IPS-20b (cell line): ENCODE results near the gene POMGNT2.

Experiments
- H3K27ac ChIP-seq: one replicate; pipeline ENCODE4 v1.5.1; 2013; ENCODE audit warnings: low read length
- H3K27me3 ChIP-seq: 2 replicates; pipeline ENCODE4 v1.6.1; 2013; ENCODE audit warnings: mild to moderate bottlenecking, low read length, inconsistent platforms; ENCODE audit not compliant: insufficient read depth
- H3K36me3 ChIP-seq: 2 replicates; pipeline ENCODE4 v1.6.1; 2013; ENCODE audit warnings: low read depth, mild to moderate bottlenecking, inconsistent platforms, low read length, moderate library complexity; ENCODE audit not compliant: insufficient read depth
- H3K4me1 ChIP-seq: 2 replicates; pipeline ENCODE4 v1.6.1; 2013; ENCODE audit warnings: mild to moderate bottlenecking, control low read depth, inconsistent platforms, low read length, moderate library complexity; ENCODE audit not compliant: insufficient read depth
- H3K4me3 ChIP-seq: 2 replicates; pipeline ENCODE4 v1.5.1; 2013; ENCODE audit warnings: mild to moderate bottlenecking, low read length, inconsistent platforms
- H3K9ac ChIP-seq: 2 replicates; pipeline ENCODE4 v1.6.1; 2013; ENCODE audit warnings: low read depth, mild to moderate bottlenecking, inconsistent platforms, low read length, moderate library complexity
- H3K9me3 ChIP-seq: 2 replicates; pipeline ENCODE4 v1.6.1; 2013; ENCODE audit warnings: mild to moderate bottlenecking, low read depth, low read length, inconsistent platforms; ENCODE audit not compliant: insufficient read depth

Gene POMGNT2

GRCh38 chr3:43082457-43082856 lies 23.4 kb downstream of the POMGNT2 start:
- Histone ChIP-seq H3K9ac (no peak overlapping the region), H3K36me3 (peaks cover 21% of the 10 kb centered on the region), H3K27me3 (no peaks in the 10 kb centered on the region), H3K4me1 (no peaks in the 10 kb centered on the region), H3K27ac (no peak overlapping the region), H3K4me3 (no peak overlapping the region), H3K9me3 (peaks cover 10% of the 10 kb centered on the region; the same call in 1 of the 2 replicates)

GRCh38 chr3:43081796-43082195 lies 24.1 kb downstream of the POMGNT2 start:
- H3K27ac ChIP-seq = no peak overlapping the region
- H3K9ac ChIP-seq = no peak overlapping the region
- H3K9me3 ChIP-seq = peaks cover 10% of the 10 kb centered on the region; the same call in 1 of the 2 replicates
- no peaks in the 10 kb centered on the region for H3K27me3 ChIP-seq
- peaks cover 21% of the 10 kb centered on the region for H3K36me3 ChIP-seq
- no peak overlapping the region for H3K4me3 ChIP-seq
- no peaks in the 10 kb centered on the region for H3K4me1 ChIP-seq

GRCh38 chr3:43080726-43081568 lies 24.9 kb downstream of the POMGNT2 start:
- Histone ChIP-seq H3K9ac (no peak overlapping the region), H3K4me3 (no peak overlapping the region), H3K27ac (no peak overlapping the region), H3K4me1 (no peaks in the 10 kb centered on the region), H3K27me3 (no peaks in the 10 kb centered on the region), H3K36me3 (peaks cover 21% of the 10 kb centered on the region), H3K9me3 (peaks cover 10% of the 10 kb centered on the region; the same call in 1 of the 2 replicates)

- no peak overlapping the region for H3K9ac ChIP-seq
- peaks cover 10% of the 10 kb centered on the region; the same call in 1 of the 2 replicates for H3K9me3 ChIP-seq
- H3K27me3 ChIP-seq = no peaks in the 10 kb centered on the region
- no peak overlapping the region for H3K27ac ChIP-seq
- H3K4me1 ChIP-seq = no peaks in the 10 kb centered on the region
- peaks cover 21% of the 10 kb centered on the region for H3K36me3 ChIP-seq
- H3K4me3 ChIP-seq = no peak overlapping the region
Observed at GRCh38 chr3:43079536-43080332, 26.1 kb downstream of the POMGNT2 start.

- Histone ChIP-seq H3K9me3 (peaks cover 7% of the 10 kb centered on the region; the same call in 1 of the 2 replicates), H3K4me1 (no peaks in the 10 kb centered on the region), H3K27me3 (no peaks in the 10 kb centered on the region), H3K36me3 (peaks cover 21% of the 10 kb centered on the region), H3K27ac (no peak overlapping the region), H3K9ac (no peak overlapping the region), H3K4me3 (no peak overlapping the region)
Observed at GRCh38 chr3:43077707-43078106, 28.2 kb downstream of the POMGNT2 start.

- no peak overlapping the region for H3K9ac ChIP-seq
- no peak overlapping the region for H3K27ac ChIP-seq
- H3K4me1 ChIP-seq = no peaks in the 10 kb centered on the region
- no peak overlapping the region for H3K4me3 ChIP-seq
- peaks cover 7% of the 10 kb centered on the region; the same call in 1 of the 2 replicates for H3K9me3 ChIP-seq
- H3K36me3 ChIP-seq = peaks cover 21% of the 10 kb centered on the region
- H3K27me3 ChIP-seq = no peaks in the 10 kb centered on the region
Observed at GRCh38 chr3:43077261-43077660, 28.6 kb downstream of the POMGNT2 start.

- Histone ChIP-seq H3K36me3 (peaks cover 21% of the 10 kb centered on the region), H3K9me3 (peaks cover 5% of the 10 kb centered on the region; the same call in 1 of the 2 replicates)
Observed at GRCh38 chr3:43076857-43077256, 29.0 kb downstream of the POMGNT2 start.

GRCh38 chr3:43075904-43076661 lies 29.8 kb downstream of the POMGNT2 start:
- Histone ChIP-seq H3K9ac (no peak overlapping the region), H3K9me3 (no peaks in the 10 kb centered on the region), H3K4me3 (no peak overlapping the region), H3K27ac (no peak overlapping the region), H3K27me3 (no peaks in the 10 kb centered on the region), H3K4me1 (no peaks in the 10 kb centered on the region), H3K36me3 (peaks cover 21% of the 10 kb centered on the region)

More at GRCh38 chr3:43076857-43077256, 29.0 kb downstream of the POMGNT2 start:
- H3K9ac ChIP-seq = no peak overlapping the region
- no peaks in the 10 kb centered on the region for H3K27me3 ChIP-seq
- no peak overlapping the region for H3K27ac ChIP-seq
- no peaks in the 10 kb centered on the region for H3K4me1 ChIP-seq
- H3K4me3 ChIP-seq = no peak overlapping the region

- Histone ChIP-seq H3K9me3 (no peaks in the 10 kb centered on the region), H3K4me1 (no peaks in the 10 kb centered on the region), H3K36me3 (peaks cover 12% of the 10 kb centered on the region), H3K27me3 (no peaks in the 10 kb centered on the region), H3K27ac (no peak overlapping the region), H3K4me3 (no peak overlapping the region), H3K9ac (no peak overlapping the region)
Observed at GRCh38 chr3:43074901-43075689, 30.8 kb downstream of the POMGNT2 start.

- no peaks in the 10 kb centered on the region for H3K27me3 ChIP-seq
Observed at GRCh38 chr3:43074482-43074881, 31.4 kb downstream of the POMGNT2 start.

GRCh38 chr3:43073836-43074220 lies 32.1 kb downstream of the POMGNT2 start:
- Histone ChIP-seq H3K9me3 (no peaks in the 10 kb centered on the region), H3K4me1 (no peaks in the 10 kb centered on the region), H3K9ac (no peak overlapping the region), H3K4me3 (no peak overlapping the region), H3K27ac (no peak overlapping the region), H3K27me3 (no peaks in the 10 kb centered on the region), H3K36me3 (no peaks in the 10 kb centered on the region)

More at GRCh38 chr3:43074482-43074881, 31.4 kb downstream of the POMGNT2 start:
- H3K9ac ChIP-seq = no peak overlapping the region
- H3K4me3 ChIP-seq = no peak overlapping the region
- no peaks in the 10 kb centered on the region for H3K4me1 ChIP-seq
- 0 out of 2 replicates have a peak, but pooled peaks cover 6% of the 10 kb centered on the region for H3K36me3 ChIP-seq
- no peak overlapping the region for H3K27ac ChIP-seq
- no peaks in the 10 kb centered on the region for H3K9me3 ChIP-seq
